Body of pancreas (tissue), 4 donors: Measurements from ENCODE around the gene FLRT2. TPM values are rescaled to one million over a fixed set of nuclear protein-coding genes. Genes with fewer than 3 reads are reported as not detected.

Experiments used
- ATAC-seq: fragments of 150-250 bp; one replicate; pipeline ENCODE4 v1.9.1; 2016
- DNase-seq, 4 donors: peaks; one replicate each; pipeline ENCODE4 v3.0.0-alpha.2; 2019
- H3K27ac ChIP-seq, 4 donors: fragments of 200-600 bp; sonication (generic); 1 replicate in 3 of 4; 2 replicates in 1 of 4; pipeline versions ENCODE4 v1.5.1 to v1.6.1; 2016 to 2019; ENCODE audit warnings: mild to moderate bottlenecking in 1 of 4, mixed read lengths in 1 of 4, moderate library complexity in 1 of 4
- H3K27me3 ChIP-seq, 2 donors: fragments of 200-600 bp; sonication (generic); one replicate each; pipeline ENCODE4 v1.6.0; 2016; ENCODE audit warnings: mild to moderate bottlenecking in 1 of 2
- H3K36me3 ChIP-seq, 2 donors: fragments of 200-600 bp; sonication (generic); replicated peaks in 1 of 2; 2 replicates each; pipeline ENCODE4 v1.5.1; 2016; ENCODE audit warnings: low read depth in 2 of 2; ENCODE audit not compliant: insufficient read depth in 1 of 2
- H3K4me1 ChIP-seq: fragments of 200-600 bp; sonication (generic); one replicate; pipeline ENCODE4 v1.6.0; 2016
- H3K4me3 ChIP-seq, 2 donors: fragments of 200-600 bp; sonication (generic); 1 replicate in 1 of 2; 2 replicates in 1 of 2; pipeline ENCODE4 v1.5.1; 2016 to 2019
- H3K9me3 ChIP-seq, 3 donors: fragments of 200-600 bp; sonication (generic); 1 replicate in 2 of 3; 2 replicates in 1 of 3; pipeline ENCODE4 v1.5.1; 2016
- POLR2A ChIP-seq, 3 donors: fragments of 450-650 bp; IDR thresholded peaks; one replicate each; pipeline ENCODE4 v1.6.1; 2016; ENCODE audit warnings: antibody characterized with exemption in 3 of 3, mild to moderate bottlenecking in 2 of 3
- WGBS, 2 donors: methylation state at CpG; one replicate each; pipeline ENCODE4 v1.1.5; 2017; 5-methylcytosine and 5-hydroxymethylcytosine counted together
- intact Hi-C: fragments of 100-400 bp; cut with DNase I; formaldehyde crosslinking; loops from one replicate; pipeline ENCODE4 v1.15.1; 2023
- total RNA-seq, 2 donors: library from RNA; depleted of rRNA; stranded (reverse); fragments of >200 nt; gene quantifications; one replicate each; pipeline ENCODE4 v1.1.0, GENCODE V29; 2016
- TF ChIP-seq, protein P1 (sequence below), 7 experiments: fragments of 450-650 bp in 4 of 7; fragments of 200-600 bp in 3 of 7; sonication (generic) in 3 of 7; IDR thresholded peaks; one replicate each; pipeline ENCODE4 v1.5.1; 2016 to 2019; ENCODE audit warnings: antibody characterized with exemption in 7 of 7

The FLRT2 gene
- total RNA-seq, 2 donors from 2014 or later: 37.6 to 114 TPM

DNA sequence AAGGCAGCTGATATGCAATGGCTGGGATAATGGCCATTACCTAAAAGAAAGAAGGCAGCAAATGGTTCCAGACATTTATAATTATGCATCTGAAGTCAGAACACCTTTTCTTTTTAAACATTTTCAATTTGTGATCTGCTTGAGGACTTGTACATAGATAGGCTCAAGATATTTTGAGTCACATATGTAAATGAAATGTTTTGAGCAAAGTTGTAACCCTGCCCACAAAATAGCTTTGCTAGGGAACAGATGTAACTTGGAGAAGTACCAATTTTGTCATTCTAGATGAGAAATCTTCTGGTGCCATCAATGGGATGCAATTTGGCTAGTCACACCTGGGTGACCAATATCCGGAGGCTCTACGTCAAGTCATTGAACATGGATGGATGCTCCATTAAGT, 123.1 kb downstream of the FLRT2 start:
- ATAC-seq: no peak
- no peaks in the 10 kb centered on the region for H3K9me3 ChIP-seq
- H3K27ac ChIP-seq: no peak overlapping the region
- H3K4me1 ChIP-seq: no peaks in the 10 kb centered on the region
- no peaks in the 10 kb centered on the region for H3K27me3 ChIP-seq
- H3K36me3 ChIP-seq: no peaks in the 10 kb centered on the region
- no peak overlapping the region for H3K4me3 ChIP-seq
- DNase-seq: no peak
- WGBS, 2 donors: 93 to 98% methylated on average over 2 of the region's 2 CpGs
- no peak for TF ChIP-seq POLR2A (IDR thresholded peaks at IDR 0.05)
- TF ChIP-seq, protein P1, sequence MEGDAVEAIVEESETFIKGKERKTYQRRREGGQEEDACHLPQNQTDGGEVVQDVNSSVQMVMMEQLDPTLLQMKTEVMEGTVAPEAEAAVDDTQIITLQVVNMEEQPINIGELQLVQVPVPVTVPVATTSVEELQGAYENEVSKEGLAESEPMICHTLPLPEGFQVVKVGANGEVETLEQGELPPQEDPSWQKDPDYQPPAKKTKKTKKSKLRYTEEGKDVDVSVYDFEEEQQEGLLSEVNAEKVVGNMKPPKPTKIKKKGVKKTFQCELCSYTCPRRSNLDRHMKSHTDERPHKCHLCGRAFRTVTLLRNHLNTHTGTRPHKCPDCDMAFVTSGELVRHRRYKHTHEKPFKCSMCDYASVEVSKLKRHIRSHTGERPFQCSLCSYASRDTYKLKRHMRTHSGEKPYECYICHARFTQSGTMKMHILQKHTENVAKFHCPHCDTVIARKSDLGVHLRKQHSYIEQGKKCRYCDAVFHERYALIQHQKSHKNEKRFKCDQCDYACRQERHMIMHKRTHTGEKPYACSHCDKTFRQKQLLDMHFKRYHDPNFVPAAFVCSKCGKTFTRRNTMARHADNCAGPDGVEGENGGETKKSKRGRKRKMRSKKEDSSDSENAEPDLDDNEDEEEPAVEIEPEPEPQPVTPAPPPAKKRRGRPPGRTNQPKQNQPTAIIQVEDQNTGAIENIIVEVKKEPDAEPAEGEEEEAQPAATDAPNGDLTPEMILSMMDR (IDR thresholded peaks at IDR 0.05): no peak
- intact Hi-C loops: no loop called here

GRCh38 chr14:85660243-85660922, 130.4 kb downstream of the FLRT2 start:
- intact Hi-C loops: no loop called here
- no peak overlapping the region for H3K27ac ChIP-seq
- no peaks in the 10 kb centered on the region for H3K9me3 ChIP-seq
- H3K4me1 ChIP-seq: no peaks in the 10 kb centered on the region
- TF ChIP-seq POLR2A (IDR thresholded peaks at IDR 0.05): no peak
- TF ChIP-seq, protein P1 (IDR thresholded peaks at IDR 0.05): no peak
- DNase-seq (no peak), ATAC-seq (no peak)
- H3K4me3 ChIP-seq: no peak overlapping the region
- H3K27me3 ChIP-seq: no peaks in the 10 kb centered on the region
- WGBS, 2 donors: 61 to 75% methylated on average over 2 of the region's 2 CpGs
- H3K36me3 ChIP-seq: no peaks in the 10 kb centered on the region

GRCh38 chr14:85662096-85662495, 132.2 kb downstream of the FLRT2 start:
- DNase-seq: no peak
- no peak overlapping the region for H3K27ac ChIP-seq
- H3K9me3 ChIP-seq: no peaks in the 10 kb centered on the region
- no peak for ATAC-seq
- intact Hi-C loops: no loop called here
- 57 to 71% methylated on average over 9 of the region's 9 CpGs for WGBS, 2 donors
- TF ChIP-seq POLR2A (IDR thresholded peaks at IDR 0.05): no peak
- TF ChIP-seq, protein P1 (IDR thresholded peaks at IDR 0.05): no peak
- H3K4me3 ChIP-seq: no peak overlapping the region
- H3K27me3 ChIP-seq: no peaks in the 10 kb centered on the region
- no peaks in the 10 kb centered on the region for H3K4me1 ChIP-seq
- no peaks in the 10 kb centered on the region for H3K36me3 ChIP-seq

DNA sequence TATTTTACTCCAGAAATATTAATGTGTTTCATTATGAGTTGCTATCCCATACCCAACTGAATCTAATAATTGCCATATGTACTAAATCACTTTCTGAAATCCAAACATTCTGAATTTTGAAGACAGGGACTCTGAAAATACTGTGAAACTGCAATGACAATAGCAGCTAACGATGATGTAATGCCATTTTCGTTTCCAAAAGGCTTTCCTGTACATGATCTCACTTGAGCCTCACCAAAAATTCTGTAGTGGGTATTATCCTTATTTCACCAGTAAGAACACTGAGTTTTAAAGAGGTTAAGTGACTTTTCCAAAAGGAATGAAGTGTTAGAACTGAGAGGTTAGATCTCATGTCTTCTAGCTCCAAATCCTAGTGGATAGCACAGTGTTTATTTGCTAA, 133.3 kb downstream of the FLRT2 start:
- Histone ChIP-seq H3K9me3 (no peaks in the 10 kb centered on the region), H3K27me3 (no peaks in the 10 kb centered on the region), H3K36me3 (no peaks in the 10 kb centered on the region), H3K27ac (no peak overlapping the region), H3K4me3 (no peak overlapping the region), H3K4me1 (no peaks in the 10 kb centered on the region)
- 65 to 67% methylated on average over 2 of the region's 2 CpGs for WGBS, 2 donors
- intact Hi-C loops: no loop called here
- no peak for DNase-seq
- TF ChIP-seq, protein P1 (IDR thresholded peaks at IDR 0.05): no peak
- TF ChIP-seq POLR2A (IDR thresholded peaks at IDR 0.05): no peak
- no peak for ATAC-seq

GRCh38 chr14:85663667-85664066, 133.7 kb downstream of the FLRT2 start:
- H3K9me3 ChIP-seq: no peaks in the 10 kb centered on the region
- no peaks in the 10 kb centered on the region for H3K4me1 ChIP-seq
- no peak overlapping the region for H3K4me3 ChIP-seq
- H3K36me3 ChIP-seq: no peaks in the 10 kb centered on the region
- intact Hi-C loops: no loop called here
- H3K27ac ChIP-seq: no peak overlapping the region
- no peak for TF ChIP-seq POLR2A (IDR thresholded peaks at IDR 0.05)
- TF ChIP-seq, protein P1 (IDR thresholded peaks at IDR 0.05): no peak
- H3K27me3 ChIP-seq: no peaks in the 10 kb centered on the region
- no peak for ATAC-seq
- no peak for DNase-seq
